SKM-1 treated with dmso at 0.1 percent for 144 hours (cell line): Measurements from ENCODE around the gene KSR1.
A peak's percentile ranks its signal among the peaks of the same experiment; 100 is the strongest.

Source experiments
- DNase-seq: peaks from one replicate; lab custom pipeline; 2025; ENCODE audit not compliant: unreplicated experiment; lab: John Stamatoyannopoulos, UW

KSR1 gene

DNA sequence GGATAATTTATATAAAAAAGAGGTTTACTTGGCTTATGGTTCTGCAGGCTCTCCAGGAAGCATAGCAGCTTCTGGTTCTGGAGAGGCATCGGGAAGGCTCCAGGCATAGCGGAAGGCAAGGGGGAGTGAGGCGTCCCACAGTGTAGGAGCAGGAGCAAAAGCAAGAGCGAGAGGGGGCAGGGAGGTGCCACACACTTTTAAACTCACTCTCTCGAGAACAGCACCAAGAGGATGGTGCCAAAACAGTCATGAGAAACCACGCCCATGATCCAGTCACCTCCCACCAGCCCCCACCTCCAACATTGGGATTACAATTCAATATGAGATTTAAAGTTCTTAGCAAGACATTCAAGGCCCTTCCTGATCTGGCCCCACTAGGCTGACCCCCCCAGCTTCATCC lies 124.8 kb downstream of the KSR1 start:
- DNase-seq = no peak

DNA sequence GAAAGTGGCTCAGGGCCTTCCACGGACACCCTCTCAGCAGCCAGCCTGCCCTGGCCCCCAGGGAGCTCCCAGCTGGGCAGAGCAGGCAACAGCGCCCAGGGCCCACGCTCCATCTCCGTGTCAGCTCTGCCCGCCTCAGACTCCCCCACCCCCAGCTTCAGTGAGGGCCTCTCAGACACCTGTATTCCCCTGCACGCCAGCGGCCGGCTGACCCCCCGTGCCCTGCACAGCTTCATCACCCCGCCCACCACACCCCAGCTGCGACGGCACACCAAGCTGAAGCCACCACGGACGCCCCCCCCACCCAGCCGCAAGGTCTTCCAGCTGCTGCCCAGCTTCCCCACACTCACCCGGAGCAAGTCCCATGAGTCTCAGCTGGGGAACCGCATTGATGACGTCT lies 126.4 kb downstream of the KSR1 start:
- DNase-seq = no peak

DNA sequence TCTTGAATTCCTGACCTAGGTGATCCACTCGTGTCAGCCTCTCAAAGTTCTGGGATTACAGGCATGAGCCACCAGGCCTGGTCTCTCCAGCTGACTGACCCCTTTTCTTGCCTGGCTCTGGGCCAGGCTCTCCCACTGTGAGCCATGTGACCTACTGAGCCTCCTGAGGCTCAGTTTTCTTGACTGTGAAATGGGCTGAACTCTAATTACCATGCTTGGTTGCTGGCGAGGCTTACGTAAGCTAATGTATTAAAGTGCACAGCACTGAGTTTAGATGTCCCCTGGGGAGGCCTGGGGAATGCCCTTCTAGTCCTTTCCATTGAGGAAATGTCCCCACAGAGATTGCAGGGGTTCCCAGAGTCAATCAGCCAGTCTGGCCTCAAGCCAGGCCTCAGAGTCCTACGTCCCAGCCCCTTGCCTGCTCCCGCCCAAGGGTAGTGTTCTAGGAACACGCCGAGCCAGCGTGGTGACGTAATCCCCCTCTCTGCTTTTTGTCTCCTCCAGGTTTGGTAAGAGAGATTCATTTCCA lies 129.0 kb downstream of the KSR1 start:
- no peak for DNase-seq

DNA sequence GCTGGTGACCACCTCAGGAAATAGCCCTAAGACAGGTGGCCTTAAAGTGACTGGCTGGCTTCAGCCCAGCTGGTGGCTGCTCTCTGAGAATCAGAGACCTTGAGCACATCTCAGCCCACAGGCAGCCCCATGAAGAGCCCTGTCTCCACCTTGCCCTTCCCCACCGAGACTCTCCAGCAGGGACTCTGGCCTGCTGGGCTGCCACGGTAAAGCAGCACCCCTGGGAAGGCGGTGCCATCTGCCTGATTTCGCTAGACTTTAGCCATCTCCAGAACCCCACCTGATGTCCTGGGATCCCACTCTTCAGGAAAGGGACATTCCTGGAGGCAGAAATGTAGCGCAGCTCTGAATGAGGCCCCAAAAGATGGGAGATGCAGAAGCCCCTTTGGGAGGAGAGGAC lies 129.5 kb downstream of the KSR1 start:
- DNase-seq = no peak

DNA sequence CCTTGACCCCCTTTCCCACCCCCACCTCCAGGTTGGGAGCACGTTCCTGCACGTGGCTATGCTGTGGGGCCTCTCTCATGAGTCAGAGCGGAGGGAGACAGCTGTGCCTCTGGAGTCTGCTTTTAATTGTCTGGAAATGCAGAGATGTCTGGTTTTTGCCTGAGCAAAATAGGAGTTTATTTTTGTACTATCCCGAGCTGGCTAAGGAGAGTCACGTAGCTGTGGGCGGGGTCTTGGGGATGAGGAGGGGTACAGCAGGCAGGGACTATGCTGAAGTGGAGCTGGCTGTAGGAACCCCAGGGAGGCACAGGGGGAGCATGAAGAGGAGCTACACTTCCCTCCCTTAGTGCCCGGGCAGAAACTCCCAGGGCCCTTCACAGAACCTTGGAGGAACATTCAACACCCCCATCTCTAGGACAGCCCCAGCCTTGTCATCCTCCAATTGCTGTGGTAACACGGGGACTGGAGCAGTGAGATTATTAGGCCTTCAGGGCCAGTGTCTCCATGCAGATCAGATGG lies 130.0 kb downstream of the KSR1 start:
- no peak for DNase-seq

DNA sequence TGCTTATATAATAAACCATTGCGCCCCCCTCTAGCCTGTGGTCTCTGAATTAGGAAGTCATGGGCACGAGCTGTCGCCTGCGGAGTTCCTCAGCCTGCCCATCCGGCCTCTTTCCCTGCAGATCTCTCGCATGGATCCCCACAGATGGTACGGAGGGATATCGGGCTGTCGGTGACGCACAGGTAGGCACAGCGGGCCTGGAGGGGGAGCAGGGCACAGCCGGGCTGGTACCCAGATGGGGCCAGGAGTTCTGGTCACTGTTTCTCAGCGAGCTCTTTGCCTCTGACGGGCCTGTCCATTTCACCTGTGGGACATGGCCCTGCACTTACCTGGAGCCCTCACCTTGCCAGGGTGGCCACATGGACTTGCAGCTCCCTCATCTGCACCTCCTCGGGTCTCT lies 132.1 kb downstream of the KSR1 start:
- DNase-seq = no peak

DNA sequence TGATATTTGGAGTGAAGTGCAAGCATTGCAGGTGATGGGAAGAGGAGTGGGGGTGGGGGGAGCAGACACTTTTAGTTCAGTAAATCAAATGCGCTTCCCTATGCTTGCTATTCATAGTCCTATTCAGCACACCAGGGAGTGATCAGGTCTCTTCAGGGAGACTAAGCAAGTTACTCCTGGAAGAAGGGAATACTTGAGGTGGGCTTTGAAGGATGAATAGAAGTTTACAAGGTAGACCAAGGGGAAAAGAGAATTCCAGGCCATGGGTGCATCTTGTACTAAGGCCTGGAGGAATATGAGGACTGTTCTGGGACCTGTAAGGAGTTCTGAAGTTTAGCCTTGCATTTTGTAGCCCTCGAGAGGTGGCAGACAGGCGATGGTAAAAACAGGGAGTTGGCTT lies 134.6 kb downstream of the KSR1 start:
- no peak for DNase-seq

DNA sequence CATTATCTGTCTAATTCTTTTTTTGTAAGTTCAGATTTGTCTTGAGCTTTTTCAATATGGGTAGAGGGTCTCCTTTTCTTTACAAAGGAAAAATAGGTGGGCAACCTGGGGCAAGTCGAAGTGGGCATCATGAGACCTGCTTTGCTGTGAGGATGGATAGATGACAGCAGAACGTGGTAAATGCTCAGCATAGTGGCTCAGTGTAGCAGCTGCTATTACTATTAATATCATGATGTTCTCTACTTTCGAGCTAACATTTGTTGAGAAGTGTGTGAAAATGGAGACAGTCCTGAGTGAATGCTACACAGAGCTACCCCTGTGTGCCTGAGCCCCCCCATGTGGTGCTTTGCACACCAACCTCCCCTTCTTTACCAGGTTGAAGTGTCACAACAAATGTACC lies 135.7 kb downstream of the KSR1 start:
- no peak for DNase-seq

DNA sequence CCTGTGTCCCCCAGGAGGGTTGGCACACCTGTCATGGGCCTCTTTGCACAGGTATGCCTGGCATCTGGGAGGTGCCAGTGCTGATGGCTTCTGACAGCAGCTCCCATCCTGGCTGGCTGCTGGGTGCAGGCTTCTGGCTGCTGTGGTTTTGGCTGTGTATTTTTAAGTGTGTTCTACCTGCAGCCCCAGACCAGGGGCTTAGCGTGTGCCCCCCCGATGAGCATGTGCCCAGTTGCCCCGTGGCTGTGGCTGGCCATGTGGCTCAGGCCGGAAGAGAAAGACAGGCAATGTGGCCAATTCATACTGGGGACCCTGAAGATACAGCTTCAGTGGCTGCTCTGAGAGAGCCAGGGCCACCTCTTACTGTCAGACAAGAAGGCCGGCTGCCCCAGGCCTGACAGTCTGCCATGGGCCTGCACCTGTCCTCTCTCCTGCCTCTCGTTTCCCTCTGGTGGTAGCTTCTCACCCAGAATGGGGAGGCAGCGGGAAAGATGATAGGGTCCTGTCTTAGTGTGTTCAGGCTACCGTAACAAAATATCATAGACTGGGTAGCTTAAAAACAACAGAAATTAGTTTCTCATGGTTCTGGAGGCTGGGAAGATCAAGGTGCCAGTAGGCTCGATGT lies 137.1 kb downstream of the KSR1 start:
- no peak for DNase-seq

DNA sequence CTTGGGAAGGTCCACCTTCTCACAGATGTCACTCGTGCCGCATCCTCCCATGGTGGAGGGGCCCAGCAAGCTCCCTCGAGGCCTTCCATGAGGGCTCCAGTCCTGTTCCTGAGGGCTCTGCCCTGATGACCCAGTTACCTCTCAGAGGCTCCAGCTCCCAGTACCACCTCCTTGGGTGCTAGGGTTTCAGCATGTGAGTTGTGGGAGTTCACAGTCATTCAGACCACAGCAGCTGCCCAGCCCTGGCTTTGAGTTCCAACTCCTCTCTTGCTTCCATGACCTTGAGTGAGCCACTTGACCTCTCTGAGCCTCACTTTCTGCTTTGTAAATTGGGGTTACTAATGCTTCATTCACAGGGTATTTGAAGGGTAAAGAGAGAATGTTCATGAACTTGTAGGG lies 137.6 kb downstream of the KSR1 start:
- no peak for DNase-seq

DNA sequence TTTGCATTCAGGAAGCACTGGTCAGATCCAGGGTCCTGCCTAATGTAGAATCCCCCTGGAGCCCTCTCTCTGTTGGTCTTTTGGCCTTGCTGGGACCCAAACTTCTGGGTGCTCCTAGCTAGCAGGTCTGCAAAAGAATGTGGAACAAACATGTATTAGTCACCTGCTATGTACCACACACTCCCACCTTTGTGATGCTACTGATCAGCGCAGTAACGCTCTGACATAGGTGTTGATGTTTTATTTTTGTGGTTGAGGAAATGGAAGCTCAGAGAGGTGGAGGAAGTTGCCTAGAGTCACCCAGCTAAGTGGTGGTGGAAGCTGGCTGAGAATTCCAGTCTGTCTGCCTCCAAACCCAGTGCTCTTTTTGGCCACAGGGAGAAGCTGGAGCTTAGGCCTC lies 139.0 kb downstream of the KSR1 start:
- DNase-seq = no peak

DNA sequence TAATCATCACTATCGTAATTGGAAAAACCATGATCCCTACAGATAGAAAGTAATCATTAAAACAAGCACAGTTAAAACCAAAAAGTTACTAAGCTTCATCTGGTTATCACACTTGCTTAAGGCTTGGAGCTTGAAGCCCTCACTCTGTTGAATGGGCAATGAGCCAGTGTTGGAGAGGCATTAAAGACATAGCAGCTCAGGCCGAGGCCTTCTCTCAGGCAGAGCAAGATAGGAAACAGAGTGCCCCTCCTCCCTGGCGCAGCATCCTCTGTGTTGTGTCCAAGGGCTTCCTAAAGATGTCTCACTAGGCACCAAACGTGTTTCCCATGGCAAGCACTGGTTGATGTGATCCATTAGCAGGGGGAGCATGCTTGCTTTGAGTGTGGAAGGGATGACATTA lies 139.8 kb downstream of the KSR1 start:
- DNase-seq = no peak

DNA sequence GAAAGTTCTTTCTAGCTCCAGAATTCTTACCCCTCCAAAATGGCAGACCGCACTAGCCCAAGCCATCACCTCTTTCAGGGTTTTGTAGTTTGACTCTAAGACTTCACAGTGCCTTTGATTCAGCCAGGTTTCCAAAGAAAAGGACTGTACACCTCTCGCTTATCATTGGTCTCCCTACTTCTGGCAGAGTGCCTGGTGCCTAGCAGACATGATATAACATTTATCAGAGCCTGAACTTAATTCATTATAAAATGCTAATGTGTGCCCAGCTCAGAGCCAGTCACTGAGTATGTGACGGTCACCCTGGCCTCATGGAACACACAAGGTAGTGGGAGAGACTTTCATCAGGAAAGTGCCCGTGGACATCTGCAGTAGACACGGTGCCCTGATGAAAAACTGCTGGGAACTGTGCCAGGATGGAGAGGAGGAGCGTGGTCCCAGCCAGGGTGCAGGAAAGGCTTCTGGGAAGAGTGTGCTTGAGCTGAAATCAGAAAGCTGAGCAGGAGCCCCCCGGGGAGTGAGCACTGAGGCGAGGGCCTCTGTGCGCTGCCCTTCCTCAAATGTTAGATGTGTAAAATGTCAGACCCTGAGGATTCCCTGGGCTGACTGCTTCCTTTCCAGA lies 140.4 kb downstream of the KSR1 start:
- DNase-seq = no peak

DNA sequence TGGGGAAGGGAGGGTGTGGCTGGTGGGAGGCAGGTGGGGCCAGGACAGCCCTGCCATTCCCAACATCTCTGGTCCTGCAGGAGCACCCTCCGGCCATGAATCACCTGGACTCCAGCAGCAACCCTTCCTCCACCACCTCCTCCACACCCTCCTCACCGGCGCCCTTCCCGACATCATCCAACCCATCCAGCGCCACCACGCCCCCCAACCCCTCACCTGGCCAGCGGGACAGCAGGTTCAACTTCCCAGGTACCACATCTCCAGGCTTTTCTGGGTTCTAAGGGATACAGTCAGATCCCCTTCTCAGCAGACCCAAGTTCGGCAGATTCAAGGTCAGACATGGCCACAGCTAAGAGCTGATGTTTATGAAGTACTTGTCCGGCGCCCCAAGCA lies 140.9 kb downstream of the KSR1 start:
- no peak for DNase-seq

DNA sequence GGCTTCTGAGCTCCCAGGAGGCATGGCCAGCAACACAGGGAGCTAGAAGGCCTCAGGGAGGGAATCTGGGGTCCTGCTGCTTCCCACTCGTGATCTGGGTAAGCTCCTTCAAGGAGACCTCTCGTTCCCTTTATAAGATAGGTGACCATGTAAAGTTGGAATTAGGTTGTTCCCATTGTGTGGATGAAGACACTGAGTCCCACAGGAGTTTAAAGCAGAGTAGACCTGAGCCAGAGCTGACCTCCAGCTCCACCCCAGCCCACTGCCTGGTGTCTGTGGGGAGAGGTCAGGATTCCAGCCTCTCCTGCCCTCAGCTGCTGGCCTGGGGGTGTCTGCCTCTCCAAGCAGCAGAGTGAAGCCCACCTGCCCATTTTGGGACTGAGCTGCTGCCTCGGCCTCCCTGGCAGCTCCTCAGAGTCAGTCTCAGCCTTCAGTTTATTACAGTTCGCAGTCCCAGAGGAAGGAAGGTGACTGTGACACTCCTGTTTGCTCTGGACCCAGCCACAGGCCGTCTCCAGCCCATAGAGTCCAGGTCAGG lies 141.6 kb downstream of the KSR1 start:
- DNase-seq = no peak

DNA sequence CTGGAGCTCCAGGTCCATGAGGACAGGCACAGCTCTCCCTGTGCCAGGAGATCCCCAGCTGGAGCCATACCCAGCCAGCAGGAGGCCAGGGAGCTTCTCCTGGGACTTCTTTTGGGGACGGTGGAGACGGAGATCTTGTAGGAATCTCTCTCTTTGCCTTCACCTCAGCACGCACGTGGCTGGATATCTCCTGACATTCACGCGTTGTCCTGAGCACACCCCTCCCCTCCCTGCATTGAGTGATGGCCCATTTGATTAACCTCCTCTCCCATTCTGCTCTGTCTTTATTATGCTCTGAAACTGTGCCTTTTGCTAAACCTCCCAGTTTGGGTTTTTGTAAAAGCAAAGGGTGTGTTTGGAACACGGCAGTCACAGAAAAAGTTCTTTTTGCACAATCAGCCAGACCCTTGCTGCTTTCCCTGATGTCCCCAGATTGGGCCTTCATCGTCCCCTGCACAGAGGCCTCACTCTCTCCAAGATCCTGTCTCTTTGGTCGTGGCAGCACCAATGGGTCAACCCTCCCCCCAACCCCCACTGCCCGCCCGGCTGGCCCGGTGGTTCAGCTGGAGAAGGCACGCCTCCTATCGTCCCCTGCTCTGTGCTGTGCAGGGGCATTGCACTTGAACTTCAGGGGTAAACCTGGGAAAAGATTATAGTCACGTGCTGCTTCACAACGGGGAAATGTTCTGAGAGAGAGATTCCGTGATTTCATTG lies 142.2 kb downstream of the KSR1 start:
- no peak for DNase-seq

DNA sequence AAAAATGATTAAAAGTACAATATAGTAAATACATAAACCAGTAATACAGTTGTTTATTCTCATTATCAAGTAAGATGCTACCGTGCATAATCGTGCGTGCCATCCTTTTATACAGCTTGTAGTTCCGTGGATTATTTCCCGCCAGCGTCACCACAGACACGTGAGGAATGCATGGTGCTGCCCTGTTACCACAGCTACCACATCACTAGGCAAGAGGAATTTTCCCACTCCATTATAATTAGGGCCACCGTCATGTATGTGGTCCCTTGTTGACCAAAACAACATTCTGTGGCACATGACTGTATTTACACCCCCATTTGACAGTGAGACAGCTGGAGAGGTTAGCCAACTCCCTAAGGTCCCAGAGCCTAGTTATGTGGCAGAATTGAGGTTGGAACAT lies 144.2 kb downstream of the KSR1 start:
- no peak for DNase-seq

DNA sequence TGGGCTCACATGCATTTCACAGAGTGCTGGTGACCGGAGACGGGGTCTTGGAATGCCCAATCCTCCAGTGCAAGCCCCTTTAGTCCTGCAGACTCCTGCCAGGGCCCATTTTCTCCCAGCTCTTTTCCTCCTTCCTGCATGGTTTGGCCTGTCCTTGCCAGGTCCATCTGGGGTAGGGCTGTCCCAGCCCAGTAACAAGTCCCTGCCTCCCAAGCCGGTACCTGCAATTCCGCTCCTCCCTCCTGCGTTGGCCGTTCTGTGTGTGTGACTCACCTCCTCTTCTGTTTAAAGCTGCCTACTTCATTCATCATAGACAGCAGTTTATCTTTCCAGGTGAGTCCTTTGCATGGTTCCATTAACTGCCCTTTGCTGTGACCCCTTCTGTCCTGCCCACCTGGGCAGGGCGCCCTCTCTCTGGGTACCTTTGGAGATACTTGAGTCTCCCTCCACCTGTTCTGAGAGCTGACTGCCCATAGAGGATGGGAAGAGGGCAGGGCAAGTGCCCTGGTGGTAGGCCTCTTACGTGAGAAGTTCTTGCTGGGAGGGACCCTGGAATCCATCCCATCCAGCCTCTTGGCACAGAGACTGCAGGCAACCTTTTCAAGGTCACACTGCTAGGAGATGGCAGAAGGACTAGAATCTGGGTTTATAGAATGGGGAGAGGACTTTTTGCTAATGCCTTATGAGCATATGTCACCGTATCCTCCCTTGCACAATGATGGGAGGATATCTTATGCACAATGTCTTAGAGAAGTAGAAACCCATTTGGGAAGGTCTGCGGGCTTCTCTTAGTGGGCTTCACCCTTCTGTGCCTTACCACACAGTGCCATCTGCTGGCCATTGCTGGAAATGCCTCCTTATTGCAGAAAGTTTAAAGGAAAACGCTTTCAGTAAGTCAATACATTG lies 145.1 kb downstream of the KSR1 start:
- DNase-seq = peak; percentile 49

DNA sequence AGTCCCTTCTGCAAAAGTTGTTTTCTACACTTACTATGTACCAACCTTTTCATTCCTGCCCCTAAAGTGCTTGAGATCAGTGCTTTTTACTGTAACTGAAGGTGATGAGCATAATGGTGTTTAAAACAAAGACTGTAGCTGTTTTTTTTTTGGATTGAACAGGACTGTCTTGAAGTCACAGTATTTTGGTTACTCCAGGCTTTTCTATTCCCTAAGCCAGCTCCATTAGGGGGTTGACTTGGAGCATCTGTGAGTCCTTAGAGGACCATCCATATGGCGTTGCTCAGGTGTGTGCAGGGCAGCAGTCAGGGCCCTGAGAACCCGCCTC lies 145.7 kb downstream of the KSR1 start:
- DNase-seq = no peak

DNA sequence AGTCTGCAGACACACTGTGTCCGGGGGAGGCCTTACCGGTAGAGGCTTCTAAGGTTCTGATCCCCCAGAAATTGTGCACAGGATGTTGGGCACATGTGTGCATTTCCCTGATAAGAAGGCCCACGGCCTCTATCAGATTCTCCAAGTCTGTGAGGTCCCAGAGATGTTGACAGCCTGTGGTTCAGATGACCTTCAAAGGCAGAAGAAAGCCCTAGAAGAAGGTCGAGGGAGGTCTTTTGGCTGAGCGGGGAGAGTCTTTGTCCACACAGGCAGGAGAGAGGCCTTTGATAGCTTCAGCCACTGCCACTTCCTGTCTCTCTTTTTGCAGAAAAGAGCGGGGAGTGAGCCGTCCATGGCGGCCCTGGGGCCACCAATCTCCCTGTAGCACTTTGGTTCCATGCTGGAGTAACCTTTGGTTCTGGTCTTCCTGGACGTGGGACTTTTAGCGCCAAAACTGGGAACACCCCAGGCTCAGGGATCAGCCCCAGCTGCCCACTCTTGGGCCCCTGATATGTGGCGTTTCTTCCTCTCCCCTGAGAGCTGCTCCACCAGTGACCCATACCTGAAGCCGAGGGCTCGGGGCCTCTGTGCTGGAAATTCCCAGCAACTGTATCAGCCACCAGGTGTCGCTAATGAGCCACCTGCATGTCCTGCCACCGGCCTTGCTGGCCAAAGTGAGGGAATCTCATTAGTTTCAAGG lies 146.6 kb downstream of the KSR1 start:
- peak; percentile 16 for DNase-seq

DNA sequence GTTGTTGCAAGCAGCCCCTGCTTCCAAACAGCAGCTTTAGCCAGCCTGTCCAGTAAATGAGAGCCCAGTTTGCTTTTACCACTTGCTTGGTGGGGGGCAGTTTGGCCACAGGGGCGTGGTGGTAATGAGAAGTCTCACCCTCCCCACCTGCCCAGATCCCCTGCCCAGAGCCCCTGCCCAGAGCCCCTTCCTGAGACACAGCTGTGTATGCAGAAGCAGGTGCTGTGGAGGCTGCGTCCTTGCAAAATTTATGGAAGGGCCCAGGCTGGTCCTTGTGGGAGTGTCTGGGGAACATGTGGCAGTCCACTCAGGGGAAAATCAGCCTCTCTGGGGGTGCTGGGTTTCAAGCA lies 147.1 kb downstream of the KSR1 start:
- no peak for DNase-seq
